ENCODE measurements around the gene CADM1.

CADM1 gene

DNA sequence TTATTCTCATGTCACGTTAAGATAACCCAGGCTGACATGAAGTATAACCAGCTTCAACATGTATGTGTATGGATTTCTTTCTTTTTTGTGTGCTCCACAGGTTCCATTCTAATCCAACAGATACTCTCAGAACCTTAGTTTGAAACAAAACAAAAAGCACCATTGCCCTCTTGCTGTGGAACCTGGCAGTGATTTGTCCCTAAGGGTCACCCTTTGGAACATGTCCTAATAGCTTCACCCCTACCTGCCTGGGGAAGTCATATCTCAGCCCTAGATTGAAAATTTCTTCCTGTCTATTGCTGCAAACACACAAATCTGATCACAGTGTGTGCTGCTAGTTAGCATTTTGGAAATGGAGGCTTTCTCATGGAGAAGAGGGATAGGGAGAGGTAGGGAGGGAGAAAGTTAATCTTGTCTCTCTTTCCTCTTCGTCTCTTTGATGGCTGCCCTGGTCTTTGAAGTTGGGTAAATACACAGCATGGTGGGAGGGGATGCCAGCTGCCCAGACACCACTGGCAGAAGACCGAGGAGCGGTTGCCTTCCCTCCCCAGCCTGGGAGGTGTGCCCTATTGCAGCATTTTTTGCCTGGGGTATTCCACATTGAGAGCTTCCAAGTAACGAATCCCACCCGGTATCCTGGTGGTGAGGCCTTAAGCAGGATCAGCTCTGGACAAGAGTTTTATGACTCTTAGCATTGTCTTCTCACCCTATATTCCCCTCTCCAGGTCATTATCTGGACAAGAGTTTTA is 11.6 kb upstream of the CADM1 start:
- DNase-seq (ENCODE audit: low spot score), result no peak

DNA sequence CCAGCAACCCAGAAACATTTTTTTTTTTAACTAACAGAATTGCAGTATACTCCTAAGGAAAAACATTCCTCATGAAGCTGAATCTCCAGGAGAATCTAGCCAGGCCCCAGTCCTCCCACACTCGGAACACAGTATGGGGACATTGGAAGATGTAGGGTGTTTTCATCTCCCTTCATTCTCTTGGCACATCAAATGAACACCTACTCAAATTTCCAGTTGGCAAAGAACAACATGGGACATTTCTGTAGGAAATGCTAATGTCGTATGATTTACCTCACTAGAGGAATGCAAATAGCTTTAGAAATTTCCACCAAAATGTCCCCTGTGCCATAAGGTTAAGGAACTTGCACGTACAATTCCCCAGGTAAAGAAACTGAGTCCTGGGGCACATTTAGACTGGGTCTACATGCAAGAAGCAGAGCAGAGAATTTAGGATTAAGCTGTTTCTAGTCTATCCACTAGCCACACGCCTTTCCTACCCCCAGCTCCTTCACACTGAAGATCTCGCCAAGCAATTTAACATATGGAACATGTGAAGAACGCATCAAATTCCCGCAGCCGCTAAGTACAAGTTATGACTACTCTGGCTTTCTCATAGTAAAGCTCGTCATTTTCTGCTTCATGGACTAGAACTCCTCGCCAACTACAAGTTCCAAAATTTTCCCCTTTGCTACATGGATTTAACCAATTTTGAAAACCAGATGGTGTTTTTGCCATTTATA is 2.9 kb upstream of the CADM1 start:
- no peak for DNase-seq (ENCODE audit: low spot score)

DNA sequence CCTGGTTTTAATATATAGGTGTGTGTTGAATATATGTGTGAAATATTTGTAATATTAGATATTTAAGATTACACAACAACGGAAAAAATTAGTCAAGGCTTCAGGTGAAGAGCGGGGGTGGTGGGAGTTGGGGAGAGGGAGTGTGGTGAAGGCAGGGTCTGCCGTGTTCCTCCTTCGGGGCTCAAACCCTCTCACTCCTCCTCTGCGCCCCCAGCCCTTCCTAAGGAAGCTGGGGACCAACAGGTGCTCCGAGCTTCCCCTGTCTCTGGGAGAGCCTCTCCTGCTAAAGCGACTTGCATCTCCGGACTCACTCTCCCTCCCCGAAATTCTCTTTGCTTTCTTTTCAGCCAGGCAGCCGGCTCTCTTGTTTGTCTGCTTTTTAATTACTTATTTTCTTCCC is 960 bp upstream of the CADM1 start:
- no peak for DNase-seq (ENCODE audit: low spot score)

DNA sequence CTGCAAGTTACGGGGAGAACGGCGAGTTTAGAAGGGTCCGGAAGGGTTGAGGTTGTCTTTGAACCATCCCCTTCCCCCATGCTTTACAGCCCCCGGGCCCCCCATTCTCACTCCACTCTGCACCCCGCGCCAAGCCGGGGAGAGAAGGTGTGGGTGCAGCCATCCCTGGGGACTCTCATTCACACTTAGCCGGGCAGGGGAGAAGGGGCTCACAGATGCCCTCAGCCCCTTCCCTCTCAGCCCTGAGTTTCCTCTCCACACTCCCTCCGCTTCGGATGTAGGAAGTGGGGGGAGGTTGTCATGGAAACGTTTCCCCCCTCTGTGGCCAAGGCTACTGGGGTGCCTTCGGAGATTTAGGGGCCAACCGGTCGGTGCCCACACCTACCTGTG is 334 bp downstream of the CADM1 start:
- DNase-seq (ENCODE audit: low spot score), result no peak

DNA sequence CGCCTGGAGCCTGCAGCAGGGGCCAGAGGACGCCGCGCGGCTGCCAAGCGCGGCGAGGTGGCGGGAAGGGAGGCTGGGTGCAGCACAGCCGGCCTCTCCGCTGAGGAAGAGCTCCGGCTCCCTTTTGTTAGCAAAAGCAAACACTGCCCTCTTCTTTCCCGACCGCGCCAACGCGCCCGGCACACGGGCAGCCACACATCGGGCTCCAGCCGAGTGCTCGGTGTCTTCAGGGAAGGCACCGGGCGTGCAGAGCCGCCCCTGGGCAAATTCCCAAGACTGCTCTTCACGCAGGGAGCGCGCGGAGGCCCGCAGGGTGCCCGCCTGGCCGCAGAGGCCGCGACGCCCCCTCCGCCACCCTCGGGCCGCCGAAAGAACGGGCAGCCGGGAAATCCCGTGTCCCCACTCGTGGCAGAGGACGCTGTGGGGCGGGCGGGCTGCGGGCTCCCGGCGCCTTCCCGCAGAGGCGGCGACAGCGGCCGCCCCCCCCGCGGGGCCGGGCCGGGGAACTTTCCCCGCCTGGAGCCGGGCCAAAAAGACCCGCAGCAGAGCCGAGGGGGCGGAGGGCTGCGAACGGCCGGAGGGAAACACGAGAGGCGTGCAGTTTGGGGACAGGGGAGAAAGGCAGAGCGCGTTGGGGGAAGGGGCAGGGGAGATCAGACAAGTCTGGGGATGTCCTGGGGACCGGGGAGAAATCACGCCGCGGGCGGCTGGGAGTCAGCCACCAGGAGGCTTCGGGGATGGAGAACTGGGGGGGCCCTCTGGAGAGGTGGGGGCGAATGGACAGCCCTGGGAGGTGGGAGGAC is 931 bp downstream of the CADM1 start:
- peak; percentile 73 for DNase-seq (ENCODE audit: low spot score)

DNA sequence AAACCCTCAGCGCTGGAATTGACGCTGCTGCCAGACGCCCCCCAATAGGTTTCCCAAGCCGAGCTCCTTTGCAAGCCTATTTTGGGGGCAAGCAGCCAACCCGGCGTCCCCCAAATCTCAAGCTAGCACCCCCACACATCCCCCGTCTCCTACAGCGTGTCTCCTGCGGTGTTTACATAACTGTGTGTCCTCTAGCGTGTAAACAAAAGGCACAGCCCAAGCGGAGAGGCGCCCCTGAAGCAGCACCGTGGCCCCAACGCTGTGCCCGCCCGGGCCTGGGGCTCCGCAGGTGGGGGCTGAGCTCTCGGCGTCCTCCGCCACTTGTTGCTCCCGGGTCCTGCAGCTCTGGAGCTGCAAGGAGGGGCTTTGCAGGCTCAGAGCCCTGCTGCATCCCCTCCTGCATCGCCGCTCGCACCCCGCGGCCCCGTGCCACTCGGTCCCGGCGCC is 1.6 kb downstream of the CADM1 start:
- no peak for DNase-seq (ENCODE audit: low spot score)

DNA sequence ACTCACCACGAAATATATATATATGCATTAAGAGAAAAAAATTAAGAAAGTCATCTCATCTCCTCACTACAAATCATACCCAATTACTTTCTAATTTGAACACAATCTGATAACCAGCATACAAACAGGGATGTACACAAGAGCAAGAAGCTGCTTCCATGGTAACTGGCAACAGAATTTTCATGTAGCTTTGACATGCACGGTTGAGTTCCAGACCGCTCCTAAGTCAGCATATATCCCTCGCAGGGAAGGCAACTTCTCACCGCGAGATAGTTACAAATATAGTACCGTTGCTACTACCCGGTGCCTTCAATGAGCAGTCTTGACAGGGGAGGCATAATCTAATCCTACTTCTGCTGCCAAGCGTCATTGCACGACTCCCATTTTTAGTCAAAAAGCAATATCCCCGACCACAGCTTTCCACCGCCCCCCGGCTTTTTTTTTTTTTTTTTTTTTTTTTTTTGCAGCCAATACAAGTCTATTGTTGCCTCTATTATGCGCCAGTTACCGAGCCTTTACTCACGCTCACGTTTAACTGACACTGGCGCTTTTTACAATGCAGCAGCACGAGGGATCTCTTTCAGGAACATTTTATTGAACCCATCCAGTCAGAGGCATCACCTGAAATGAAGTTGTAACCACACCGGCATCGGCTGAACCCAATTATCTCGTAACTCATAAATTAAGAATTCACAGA is 2.2 kb downstream of the CADM1 start:
- DNase-seq (ENCODE audit: low spot score), result no peak

DNA sequence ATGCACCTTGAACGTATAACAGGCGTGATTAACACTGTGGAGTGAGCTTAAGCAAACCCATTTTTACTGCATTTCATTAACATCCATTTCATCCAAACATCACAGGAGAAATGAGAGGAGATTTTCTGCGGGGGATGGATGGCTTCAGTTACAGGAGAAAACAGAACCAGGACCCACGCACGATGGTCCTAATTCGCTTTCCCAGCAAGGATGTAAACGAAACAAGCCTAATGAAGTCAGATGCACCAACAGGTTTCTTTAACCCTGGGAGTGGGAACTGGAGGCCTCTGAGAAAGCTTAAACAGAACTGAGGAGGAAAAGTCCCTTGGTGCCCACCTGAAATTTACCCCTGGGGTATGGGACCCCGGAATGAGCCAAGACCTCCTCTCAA is 2.7 kb downstream of the CADM1 start:
- DNase-seq (ENCODE audit: low spot score), result no peak

DNA sequence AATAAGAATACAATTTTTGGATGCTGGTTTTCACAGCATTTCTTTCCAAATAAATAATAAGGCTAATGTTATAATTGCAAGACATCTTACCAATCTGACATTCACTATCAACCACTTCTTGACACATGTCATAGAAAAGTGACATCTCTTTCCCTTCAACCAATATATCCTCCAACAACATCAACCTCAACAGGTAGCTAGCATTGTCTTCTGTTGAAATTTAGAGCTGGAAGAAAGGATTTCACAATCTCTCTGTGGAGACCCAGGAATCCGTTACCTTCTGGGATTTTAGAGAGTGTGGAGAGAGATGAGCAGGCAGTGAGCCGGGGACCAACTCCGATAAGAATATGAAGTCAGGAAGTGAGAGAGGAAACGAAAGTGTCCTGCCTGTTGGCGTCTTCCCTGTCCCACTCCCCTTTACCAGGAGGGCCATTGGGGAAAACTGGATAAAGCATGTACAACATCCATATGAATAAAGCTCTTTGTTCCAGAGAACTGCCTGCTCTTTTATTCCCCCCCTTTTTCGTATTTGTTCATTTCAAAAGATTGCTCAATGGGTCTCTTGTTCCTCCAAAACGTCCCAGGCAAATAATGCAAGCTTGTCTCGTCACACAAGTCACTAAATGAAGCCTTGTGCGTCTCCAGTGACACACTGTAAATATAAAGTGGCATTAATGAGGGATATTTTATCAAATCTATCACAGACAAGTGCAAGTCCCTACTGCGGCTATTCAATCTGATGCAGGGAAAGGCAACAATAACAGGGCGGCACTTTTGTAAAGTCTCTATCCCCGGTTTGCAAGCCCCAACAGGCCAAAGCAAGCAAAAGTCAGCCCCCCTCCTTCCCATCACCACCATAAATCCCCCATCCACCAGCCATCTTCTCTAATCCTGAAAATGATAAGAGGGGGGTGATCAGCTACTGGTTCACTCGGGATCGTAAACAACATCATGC is 3.4 kb downstream of the CADM1 start:
- DNase-seq (ENCODE audit: low spot score), result no peak

DNA sequence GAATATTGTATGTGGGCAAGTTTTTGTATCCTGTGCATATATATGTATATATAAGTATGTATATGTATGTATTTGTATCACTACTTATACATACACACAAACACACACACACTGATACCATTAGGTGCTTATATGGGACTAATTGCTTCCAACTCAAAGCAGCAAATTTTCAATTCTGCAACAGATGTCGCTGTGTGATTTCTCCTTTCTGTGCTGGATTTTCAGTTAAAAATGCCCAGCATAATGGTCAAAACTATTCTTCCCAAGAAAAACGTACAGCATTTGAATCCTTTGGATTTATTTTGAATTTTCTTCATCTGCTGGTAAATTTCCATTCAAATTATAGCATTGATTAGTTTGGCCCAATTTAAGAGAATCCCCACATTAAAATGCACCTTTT is 4.3 kb downstream of the CADM1 start:
- no peak for DNase-seq (ENCODE audit: low spot score)

DNA sequence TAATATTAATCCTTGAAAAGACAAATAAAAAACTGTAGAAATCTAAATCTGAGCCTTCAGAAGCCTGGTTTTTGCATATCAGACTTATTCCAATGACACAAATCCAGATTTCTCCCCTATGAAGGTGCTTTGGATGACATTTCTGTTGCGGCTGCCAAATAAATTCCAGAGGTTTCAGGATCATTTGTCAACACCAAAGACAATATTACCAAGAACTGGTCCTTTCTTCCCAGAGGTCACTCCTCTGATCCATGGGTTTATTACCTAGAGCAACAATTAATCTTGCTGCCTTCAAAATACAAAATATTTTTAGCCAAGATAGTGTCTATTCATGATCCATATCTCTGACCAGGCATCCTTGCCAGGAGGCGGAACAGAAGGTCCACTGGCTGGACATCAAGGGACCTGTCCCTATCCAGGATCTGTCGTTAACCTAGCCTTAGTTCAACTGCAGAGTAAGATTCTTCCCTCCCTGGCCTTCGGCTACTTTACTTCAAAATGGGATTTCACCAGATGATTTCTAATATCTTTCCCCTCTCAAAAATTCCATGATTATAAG is 4.9 kb downstream of the CADM1 start:
- DNase-seq (ENCODE audit: low spot score), result no peak

DNA sequence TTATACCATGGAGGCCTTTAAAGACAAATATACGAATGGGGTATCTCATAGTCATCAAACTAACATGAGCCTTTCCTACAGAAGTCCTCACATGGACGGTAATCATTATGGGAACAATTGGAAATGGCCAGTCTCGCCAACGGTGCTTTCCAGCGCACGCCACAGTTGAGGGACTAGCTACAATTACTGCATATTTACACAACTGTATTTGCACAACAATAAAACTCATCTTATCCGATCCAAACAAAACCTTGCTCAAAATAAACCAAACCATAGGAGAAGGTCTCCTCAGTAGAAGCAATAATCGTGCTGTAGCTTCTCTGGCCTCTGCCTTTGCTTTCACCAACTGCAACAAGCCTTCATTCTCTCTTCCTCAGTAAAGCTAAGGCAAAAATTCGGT is 5.9 kb downstream of the CADM1 start:
- no peak for DNase-seq (ENCODE audit: low spot score)

DNA sequence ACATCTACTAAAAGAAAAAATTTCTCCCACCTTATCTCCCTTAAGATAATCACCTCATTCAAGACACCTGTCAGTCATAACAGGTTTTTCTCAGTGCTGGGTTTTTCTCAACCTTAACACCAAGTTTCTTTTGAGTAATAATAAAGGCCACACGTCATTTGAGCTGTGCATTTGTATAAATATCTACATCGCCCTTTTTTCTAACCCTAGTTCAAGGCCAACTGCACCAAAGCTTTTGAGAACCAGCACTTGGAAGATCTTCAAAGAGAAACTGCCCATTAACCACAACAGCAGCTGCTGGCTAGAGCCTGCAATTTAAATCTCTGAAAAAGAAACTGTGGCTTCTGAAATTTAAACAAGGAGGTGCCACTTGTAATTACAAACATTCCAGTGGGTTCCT is 6.9 kb downstream of the CADM1 start:
- no peak for DNase-seq (ENCODE audit: low spot score)

DNA sequence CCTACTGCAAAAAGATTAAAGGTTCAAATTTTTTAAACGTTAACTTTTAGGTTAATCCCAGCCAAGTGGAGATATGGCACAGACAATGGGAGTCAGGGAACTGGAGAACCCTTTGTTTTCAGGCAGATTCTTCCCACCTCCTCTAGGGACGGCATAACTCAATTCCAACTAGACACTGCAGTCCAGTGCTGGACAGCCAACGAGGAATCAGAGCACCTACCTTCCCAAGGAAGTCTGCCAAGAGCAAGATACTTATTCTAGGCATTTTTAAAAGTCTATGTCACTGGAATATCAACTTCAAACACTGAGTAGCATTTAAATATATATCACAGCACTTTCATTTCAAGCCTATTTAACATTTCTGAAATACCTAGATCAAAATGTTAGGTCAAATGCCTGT is 7.3 kb downstream of the CADM1 start:
- no peak for DNase-seq (ENCODE audit: low spot score)

DNA sequence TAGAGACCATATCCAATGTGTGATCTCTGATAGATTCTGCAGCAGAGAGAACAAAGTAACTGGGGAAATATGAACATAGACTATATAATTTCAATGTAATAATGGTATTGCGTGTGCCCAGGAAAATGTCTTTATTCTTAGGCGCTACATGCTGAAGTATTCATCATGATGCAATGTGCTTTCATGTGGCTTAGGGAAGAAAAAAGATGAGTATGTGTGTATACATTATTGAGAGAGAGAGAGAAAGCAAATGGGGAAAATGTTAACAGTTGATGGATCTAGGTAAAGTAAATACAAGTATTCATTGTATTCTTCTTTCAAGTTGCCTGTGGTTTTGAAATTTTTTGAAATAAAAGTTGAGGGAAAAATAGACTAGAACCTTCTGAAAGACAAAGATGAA is 10.3 kb downstream of the CADM1 start:
- DNase-seq (ENCODE audit: low spot score), result no peak

DNA sequence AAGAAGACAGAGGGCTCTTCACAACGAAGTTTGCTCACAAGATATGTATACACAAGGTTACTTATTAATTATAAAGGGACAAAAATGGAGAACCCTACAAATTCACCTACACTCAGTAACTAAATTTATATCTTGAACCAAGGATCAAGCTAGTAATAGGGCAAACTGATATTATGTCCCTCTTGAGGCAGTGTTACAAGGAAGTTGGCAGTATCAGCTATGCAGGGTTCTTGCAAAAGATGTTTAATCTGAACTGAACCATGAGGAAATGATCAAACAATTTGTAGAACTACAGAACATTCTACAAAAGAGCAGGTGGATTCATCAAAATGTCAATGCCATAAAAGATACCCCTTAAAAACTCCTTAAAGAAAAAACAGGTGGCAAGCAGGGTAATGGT is 10.7 kb downstream of the CADM1 start:
- no peak for DNase-seq (ENCODE audit: low spot score)

DNA sequence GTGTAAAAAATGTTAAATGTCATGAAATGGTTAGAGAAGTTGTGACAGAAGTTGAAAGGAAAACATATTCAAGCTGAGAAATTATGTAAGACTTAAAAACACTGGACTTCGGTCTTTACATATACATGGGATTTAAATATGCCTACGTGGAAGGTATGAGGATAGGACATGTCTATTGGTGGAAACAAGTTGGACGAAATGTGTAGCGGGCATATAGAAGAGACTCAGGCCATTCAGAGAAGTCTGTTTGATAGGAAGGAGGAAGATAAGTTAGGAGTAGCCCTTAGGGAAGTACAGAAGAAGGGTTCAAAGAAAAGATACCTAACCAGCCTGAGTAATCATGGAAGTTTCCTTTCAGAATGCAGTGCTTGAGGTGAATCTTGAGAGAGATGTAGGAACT is 14.7 kb downstream of the CADM1 start:
- no peak for DNase-seq (ENCODE audit: low spot score)

DNA sequence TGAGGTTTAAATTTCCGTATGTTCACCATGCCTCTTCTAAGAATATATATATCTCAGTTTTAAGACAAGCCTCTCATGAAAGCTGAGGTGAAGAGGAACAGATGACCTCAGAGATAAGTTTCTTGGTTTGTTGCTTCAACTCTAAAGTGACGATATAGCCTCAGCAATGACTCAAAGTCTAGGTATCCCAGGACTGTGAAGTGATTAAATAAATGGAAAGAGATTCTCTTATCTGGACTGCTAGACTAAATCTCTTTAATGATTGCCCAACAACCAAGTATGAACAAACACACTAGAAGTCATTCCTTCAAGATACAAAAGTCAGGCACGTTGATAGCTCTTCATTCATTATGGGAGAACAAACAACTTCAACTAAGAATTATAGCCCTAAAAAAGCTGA is 15.3 kb downstream of the CADM1 start:
- peak; percentile 29 for DNase-seq (ENCODE audit: low spot score)

DNA sequence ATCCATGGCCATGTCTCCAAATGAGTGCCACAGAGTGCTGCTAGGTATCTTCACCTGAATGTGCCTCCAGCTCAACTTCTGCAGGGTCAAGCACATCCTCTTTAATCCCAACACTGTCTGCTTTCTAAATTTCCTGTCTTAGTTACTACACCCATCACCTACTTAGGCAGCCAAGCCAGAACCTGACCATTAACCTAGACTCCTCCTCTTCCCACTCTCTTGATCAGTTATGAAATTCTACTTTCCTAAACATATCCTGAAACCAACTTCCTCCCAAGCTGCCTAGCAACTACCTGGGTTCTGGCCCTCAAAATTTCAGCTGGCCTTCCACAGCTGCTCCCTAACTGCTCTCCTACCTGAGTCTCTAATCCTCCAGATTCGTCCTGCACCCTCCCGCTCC is 22.7 kb downstream of the CADM1 start:
- no peak for DNase-seq (ENCODE audit: low spot score)

DNA sequence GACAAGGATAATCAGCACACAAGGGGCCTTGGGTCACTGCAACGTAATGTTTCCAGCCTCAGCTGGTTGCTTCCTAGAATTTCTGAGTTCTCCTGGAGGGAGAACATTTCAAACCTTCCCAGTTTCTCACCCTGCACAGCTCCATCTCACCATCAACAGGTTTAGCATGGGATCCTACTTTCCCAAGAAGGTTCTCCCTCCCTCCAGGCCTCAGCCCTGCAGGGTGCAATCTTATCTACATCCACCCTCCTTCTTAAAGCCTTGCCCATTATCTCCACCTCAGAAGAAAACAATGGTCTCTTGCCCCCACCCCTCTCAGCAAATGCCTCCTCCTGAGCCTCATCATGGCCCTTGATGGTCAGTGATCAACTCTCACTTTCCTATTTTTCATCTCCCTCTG is 23.6 kb downstream of the CADM1 start:
- DNase-seq (ENCODE audit: low spot score), result no peak

DNA sequence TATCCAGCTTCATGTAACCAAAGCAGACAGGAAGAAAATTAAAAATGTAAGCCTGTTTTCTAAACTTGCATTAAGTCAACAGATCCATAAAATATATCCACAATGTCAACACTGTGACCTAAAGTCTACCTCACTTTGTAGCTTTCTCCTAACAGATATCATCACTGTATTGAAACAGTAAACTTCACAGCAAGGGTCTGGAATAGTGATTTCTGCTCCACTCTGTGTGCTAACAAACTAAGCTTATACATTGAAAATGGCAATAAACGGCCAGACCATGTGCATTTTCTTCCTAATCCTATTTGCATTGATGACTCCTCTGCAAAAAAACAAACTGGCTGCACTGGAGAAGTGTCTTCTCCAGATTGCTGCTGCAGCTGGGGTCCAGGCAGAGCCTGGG is 26.8 kb downstream of the CADM1 start:
- no peak for DNase-seq (ENCODE audit: low spot score)
